HG02798 (cell line): ENCODE data around the gene TRMT6.

Experiments used
- ATAC-seq: cut with Tn5 transposase; IDR thresholded peaks from one replicate; pipeline ENCODE4 v1.9.1; 2021; ENCODE audit warnings: mild to moderate bottlenecking; ENCODE audit not compliant: unreplicated experiment, poor library complexity

TRMT6 gene

DNA sequence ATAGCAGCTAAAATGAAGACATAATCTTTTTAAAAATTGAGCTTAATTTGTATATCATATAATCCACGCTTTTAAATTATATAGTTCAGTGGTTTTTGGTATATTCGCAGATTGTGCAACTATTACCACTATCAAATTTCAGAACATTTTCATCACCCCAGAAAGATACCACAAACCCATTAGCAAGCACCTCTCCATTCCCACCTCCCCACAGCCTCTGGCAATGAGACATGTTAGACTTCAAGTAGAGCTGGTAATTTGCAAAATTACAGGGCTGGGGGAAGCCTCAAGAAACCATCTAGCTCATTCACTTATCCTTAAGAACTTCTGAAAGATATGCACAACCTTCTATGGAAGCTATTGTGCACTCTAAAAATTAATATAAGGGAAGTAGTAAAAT lies 37.2 kb downstream of the TRMT6 start:
- ATAC-seq, result no peak

DNA sequence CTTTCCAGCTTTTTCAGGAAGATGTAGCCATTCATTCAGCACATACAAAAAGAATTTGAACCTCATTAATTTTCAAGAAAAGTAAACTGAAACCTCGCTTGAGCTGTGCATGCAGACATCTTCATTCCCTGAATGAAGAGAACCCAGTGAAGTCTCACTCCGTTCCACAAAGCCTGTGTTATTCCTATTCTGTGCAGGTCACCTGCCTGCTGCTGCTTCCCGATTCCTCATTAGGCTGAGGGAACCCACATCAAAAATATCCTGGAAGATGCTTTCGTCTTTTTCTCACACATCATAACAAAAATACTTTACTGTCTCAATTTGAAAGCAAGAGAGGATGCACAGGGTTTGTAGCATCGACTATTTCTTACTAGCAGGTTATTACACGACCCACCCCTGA lies 40.1 kb downstream of the TRMT6 start:
- ATAC-seq, result no peak

DNA sequence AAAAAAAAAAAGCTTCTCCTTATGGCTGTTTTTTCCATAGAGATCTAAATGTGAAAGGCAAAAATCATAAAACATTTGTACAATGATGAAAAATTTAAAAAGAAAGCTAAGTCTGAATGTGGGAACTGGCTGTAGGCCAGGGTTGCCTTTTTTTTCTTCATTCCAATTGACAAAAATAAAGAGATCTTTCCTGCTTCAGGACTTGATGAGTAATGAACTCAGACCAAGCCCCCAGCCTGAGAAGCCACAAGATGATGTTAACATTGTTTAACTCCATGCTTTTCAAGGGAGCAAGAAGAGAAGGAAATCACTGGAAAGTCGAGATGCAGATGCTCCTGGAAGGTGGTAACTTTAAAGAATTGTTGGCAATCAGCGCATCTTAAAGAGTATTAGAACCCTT lies 41.4 kb downstream of the TRMT6 start:
- no peak for ATAC-seq

DNA sequence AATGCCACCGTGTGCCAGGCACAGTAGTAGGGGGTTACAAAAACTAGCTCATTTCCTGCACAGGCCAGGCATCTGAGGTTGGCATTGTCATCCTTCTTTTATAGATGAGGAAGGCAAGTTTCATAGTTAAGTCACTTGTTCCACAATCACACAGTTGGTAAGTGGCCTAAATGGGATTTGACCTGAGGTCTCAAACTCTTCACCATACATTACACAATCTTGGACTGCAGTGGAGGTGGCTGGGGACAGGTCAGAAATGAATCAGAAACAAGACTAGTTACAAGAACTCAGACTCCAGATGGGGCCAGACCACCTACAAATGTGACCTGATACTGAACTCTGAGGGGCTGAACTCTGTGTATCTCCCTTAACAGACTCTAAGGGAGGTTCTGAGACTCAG lies 49.4 kb downstream of the TRMT6 start:
- ATAC-seq, result no peak

DNA sequence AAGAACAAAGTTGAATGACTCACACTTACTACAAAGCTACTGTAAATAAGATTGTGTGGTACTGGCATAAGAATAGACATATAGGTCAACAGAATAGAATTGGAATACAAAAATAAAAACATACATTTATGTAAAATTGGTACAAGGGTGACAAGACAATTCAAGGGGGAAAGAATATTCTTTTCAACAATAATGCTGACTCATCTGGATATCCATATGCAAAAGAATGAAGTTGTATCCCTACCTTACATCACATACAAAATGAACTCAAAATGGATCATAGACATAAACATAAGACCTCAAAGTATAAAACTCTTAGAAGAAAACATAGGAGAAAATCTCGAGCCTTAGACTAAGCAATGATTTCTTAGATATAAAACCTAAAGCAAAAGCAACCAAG lies 50.9 kb downstream of the TRMT6 start:
- no peak for ATAC-seq

DNA sequence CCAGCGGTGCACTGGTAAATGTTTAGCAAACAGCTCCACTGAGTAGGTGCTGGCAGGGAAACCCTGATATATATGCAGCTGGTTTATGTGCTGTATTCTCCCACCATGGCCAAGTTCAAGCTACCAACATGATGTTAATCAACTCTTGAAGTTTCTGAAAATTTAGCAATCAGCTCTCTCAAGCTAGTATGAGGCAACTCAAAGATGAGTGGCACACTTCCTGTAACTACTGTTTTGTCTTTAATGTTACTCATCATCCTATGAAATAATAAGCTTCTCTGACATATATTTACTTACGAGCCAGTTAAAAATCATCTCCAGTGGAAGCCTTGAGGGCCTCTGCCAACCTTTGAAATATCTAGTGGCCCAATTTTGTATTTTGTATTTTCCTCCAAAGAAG lies 54.7 kb downstream of the TRMT6 start:
- ATAC-seq, result no peak

DNA sequence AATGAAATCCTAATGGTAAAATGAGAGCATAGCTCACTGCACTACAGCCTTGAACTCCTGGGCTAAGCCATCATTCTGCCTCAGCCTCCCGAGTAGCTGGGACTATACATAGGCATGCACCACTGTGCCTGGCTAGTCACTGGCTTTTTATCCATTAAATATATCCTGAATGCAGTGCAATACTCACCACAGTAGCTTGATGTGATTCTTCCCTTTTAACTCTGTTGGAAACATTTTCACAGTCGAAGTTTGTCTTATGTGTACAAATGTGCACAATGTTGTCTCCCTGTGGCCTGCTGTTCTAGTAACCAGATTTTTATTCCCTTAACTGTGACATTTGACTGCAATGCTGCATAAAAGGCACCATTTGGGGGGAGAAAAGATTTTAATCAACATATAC lies 56.7 kb downstream of the TRMT6 start:
- ATAC-seq, result no peak

DNA sequence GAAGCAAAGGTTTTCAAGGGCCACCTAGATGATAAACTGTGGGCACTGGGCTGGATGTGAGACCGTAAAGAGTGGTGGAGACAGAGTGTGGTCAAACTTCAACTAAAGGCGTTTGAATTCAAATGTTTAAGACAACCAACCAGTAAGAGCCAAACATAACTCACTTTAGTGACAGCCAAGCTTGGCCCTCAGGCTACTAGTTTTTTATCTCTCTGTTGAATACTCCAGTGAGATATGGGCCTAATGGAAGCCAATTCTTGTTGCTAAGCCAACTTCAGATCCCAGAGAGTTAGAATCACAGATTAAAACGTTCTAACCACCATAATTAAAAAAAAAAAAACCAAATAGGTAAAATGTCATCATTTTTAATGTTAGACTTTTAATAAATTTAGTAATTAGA lies 57.3 kb downstream of the TRMT6 start:
- ATAC-seq, result no peak

DNA sequence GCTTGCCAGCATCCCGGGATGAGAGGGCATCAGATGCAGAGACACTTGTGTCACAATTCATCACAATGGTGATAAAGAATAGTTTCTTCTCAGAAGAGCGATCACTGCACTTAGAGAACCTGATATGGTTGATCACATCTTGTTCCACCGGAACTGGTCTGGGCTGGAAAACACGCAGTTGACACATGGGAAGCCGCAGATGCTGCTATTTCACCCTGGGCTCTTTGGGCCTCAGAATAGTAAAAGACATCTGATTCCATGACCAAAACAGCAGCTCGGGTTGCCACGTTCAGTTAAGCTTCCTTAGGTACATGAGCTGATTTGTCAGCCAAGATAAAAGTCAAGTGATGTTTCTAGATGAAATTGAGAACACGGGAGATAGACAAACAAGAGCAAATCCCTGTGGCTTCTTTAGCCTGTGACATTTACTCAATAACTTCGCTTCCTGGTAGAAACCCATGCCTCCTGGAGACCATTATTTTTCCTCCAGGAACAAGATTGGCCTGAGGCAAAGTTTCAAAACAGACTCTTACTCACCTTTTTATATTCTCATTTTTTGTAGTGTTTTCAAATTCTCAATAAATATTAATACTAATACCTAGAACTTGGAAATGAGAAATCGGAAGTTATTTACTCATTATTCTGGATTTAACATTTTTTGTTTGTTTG lies 59.4 kb downstream of the TRMT6 start:
- ATAC-seq, result no peak

DNA sequence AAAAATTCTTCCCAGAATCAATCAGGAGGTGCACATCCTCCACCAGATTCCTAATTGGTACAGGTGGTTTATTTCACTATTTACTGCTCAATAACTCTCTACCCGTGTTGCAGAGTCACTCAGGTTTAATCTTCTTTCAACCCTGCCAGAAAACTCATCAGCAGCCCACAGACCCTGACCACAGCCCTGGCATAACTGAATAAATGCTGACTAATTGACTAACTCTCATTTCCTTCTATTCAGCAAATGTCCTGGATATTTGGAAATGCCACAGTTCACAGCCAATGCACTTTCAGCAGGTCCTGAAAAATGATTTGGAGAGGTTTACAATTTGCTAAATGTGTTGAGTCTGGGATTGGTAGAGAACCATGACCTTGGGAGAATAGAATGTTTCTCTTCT lies 62.3 kb downstream of the TRMT6 start:
- no peak for ATAC-seq

DNA sequence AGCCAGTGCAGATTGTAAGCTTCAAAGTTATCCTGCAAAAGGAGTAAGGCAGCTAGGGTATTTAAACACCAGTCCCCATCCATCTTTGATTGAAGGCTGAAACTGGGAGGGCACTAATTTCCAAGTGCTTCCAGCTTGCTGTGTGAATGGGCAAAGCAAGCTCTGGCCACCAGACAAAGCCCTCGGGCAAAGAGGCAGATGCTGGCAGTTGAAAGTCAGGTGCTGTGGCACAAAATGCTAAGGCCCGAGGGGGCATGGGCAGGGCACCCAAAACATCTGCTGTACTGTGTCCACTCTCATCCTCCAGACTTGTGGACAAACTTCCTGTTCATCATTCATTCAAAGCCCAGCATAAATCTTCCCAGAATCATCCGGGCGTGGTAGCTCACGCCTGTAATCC lies 62.9 kb downstream of the TRMT6 start:
- no peak for ATAC-seq
